ENCODE data around the gene RC3H1.

The RC3H1 gene

GRCh38 chr1:173886746-173887611, 135.2 kb downstream of the RC3H1 start:
- no peak for DNase-seq (ENCODE audit: low spot score)

- no peak for DNase-seq (ENCODE audit: low spot score)
Observed at GRCh38 chr1:173884701-173885100, 137.5 kb downstream of the RC3H1 start.

Small RNAs within 50 kb of the gene (small RNA-seq; reads per million reads assigned to genes)
- gene RNA5SP67 (0.03 to 0.04 reads per million in 2 experiments), gene RNA5SP68 (0 to 0.22 reads per million in 2 experiments)
